GM19351 (cell line): ENCODE data around the gene TIMP3.

ENCODE experiments used
- ATAC-seq: cut with Tn5 transposase; IDR thresholded peaks from one replicate; pipeline ENCODE4 v1.9.1; 2021; ENCODE audit warnings: mild to moderate bottlenecking, moderate library complexity; ENCODE audit not compliant: unreplicated experiment

The TIMP3 gene

DNA sequence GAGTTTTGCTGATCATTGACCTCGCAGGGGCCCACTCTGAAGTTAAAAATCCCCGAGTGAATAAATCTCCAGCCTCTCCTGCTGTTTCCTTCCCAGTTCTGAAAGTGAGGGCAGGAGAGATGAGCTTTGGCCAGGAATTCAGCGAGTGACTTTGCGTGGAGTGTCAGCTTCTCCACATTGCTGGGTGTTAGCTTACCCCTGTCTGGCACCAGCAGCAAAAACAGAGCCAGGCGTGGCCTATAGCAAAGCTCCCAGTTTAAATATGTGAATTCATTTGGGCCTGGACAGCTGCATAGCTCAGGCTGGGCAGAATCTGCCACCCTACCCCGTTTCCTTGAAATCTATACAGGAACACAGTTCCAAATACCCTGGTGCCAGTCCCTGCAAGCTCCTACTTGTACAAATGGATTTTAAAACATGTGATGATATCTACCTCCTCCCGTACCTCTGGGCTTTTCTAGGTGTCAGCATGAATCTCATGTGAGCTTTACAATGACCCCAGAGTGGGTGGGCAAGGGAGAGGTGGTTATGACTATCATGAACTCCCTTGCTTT is 25.6 kb downstream of the TIMP3 start:
- no peak for ATAC-seq

DNA sequence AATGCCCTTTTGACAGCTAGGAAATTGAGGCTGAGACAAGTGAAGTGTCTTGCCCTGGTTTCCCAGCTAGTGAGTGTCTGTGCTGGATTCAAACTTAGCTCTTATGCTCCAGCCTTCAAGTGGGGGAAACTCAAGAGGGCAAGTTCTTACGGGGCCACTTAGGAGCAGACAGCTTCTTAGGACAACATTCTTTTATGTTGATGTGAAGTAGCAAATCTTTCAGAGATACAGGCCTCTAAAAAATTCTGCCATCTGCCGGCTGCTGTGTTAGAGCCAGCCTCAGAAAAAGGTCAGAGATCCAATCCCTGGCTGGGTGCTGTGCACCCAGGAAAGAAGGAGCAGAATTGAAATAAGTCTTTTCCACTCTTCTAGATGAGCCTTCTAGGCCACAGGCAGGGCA is 26.6 kb downstream of the TIMP3 start:
- ATAC-seq = no peak

DNA sequence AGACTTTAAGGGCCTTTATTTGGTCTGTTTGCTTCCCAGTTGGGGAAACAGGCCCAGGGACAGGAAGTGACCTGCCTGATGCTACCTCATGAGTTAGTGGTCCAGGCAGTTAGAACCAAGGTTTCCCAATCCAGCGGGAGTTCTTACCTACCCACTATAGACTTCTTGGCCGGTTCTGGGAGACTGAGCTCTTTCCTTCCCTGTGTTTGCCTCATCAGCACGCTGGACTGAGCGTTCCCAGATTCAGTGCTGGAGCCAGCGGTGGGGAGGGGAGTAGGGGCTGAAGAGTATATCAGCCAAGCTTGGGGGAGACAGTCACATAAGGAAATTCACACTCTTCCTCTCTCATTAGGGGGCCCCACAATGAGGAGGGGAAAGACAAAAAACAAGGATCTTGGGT is 27.1 kb downstream of the TIMP3 start:
- no peak for ATAC-seq

DNA sequence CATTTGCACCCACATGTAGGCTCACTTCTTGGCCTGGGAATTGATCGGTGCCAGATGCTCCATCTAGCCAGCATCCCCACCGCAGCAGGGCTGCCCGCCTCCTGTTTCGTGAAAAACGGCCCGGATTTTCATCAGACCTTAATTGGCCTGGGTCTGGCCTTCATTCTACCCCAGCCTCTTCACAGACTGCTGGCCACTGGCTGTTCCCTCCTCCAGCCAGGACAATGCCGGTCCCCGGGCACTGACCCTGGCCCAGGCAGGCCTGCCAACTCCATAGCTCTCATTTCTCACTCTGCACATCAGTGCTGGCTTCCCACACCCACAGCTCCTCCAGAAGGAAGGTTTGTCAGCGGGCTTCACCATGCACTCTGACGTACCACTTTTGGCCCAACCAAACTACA is 27.9 kb downstream of the TIMP3 start:
- no peak for ATAC-seq

DNA sequence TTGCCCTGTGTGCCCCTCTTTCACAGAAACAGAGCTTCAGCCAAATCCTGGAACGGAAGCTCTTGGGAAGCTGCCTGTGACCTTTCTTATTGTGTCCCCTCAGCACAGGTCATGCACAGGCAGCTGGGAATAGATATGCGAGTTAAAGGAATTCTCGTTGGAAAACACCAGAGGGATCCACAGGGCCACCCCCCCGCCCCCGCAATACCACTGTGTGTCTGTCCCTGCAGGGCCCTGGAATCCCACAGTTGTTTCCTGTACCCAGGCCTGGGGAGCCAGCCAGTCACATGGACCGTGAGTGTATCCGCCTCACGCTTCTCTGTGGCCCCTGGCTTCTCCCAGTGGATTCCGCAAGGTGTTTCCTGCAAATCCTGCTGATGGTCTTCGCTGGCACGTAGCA is 29.0 kb downstream of the TIMP3 start:
- ATAC-seq = no peak

DNA sequence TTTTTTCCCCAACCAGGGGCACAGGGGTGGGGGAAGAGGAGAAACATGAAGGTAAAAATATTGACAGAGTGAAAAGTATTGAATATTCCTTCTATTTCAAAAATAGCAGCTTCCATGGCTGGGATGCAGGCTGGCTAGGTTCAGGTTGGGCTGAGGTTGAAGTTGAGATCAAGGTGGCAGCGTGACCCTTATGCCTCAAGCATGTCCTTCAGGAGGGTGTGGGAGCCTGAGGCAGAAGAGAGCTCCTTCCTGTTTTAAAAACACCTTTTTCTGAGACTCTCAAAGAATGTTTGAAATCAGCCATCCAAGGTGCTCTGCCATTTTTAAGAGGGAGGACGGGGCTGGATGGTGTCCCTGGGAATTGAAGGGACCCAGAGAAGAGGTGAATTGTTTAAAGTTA is 29.5 kb downstream of the TIMP3 start:
- no peak for ATAC-seq

DNA sequence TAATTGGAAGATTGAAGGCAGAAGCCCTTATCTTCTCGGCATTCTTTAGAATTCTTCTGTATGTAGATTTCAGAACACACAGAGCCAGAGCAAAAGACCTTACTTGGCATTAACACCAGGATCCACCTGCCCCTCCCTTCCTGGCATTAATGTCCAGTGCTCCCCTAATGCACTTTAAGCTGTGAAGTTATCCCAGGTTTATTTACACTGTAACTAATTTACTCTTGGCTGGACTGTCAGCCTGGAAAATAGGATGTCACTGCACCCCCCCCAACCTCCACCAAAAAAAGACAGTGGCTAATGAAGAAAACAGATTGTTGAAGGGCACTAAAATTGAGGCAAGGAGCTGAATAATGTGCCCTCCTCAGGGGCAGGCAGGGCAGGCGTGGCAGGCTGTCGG is 30.1 kb downstream of the TIMP3 start:
- ATAC-seq = no peak

DNA sequence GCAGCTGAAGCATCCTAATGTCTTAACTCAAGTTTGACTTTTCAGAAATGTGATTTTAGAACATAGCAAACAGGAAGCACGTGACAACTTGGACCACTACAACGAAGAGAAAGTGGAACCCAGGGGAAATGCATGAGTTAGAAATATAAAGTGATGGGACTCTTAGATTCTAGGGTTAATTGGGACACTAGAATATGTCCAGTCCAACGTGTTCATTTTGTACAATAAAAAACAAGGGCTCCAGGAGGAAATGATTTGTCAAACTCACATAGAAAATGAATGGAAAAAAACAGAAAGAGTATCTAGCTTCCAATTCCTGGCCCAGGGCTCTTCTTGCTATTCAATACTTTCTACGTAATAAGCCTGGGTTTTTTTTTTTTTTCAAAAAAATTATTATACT is 30.7 kb downstream of the TIMP3 start:
- ATAC-seq = no peak

DNA sequence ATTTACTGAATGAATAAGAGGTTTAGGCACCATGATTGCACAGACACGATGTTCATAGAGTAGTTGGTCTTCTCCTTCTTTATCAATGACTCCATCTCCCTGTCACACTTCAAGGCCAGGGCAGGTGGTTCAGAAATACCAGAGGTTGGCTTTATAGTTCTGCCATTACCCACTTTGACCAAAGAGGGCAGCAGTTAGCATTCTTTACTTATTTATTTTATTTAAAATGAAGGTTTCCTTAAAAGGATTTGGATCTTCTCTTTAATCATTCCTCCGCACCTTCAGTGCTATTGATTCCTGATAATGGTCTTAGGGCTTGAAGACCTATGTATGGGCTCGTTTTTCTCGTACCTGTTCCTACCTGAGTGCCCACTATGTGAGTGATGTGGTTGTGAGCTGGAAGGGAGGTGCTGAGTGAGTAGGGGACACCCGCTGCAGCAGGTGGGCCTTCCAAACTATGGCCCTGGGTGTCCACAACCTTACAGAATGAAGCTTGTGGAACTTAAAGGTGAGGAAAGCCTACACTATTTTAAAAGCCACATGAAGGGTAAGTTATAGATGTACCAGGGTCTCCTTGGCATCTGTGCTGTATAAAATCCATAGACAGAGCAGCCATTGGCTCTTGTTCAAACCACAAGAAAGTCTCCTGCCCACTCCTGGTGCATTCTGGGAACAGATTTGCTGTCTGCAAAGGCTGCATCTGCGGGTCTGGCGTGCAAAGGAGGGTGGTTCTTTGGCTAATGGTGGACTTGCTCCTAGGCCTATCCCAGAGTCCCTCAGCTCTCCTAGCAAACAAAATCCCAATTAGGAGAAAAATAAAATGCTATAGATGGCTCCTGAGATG is 35.0 kb downstream of the TIMP3 start:
- no peak for ATAC-seq

DNA sequence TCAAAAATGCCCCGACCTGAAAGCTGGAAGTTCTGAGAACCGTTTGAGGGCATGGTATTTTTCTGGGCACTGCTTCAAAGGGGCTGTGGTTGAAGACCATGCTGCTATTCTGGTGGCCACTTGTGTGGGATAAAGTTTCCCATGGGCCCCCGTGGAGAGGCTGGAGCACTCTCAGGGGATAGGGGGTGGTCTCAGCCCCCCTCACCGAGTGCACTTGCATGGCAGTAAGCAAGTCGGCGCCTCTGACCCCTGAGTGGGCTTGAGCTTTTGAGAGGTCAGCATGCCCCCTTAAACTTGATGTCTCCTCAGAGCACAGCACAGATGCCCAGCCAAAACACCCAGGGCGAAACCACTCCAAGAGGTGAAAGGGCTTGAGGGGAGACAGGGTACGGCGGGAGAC is 35.6 kb downstream of the TIMP3 start:
- no peak for ATAC-seq

DNA sequence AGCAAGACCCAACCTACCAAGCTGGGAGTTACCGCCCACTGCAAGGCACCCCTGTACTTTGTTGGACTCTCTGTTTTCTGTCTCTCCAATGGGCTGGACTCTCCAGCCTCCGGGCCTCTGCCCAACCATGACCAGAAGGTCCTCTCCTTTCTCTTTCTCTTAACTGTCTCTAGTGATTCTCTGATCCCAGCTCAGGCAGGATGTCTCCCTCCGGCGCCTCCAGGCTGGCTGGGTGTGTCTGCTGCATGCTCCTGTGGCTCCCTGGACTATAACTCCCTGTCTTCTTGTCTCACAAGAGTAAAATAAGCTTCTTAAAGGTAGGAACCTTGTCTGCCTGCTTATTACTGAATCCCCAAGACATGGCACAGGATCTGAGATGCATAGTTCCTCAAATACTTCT is 36.3 kb downstream of the TIMP3 start:
- ATAC-seq = no peak

DNA sequence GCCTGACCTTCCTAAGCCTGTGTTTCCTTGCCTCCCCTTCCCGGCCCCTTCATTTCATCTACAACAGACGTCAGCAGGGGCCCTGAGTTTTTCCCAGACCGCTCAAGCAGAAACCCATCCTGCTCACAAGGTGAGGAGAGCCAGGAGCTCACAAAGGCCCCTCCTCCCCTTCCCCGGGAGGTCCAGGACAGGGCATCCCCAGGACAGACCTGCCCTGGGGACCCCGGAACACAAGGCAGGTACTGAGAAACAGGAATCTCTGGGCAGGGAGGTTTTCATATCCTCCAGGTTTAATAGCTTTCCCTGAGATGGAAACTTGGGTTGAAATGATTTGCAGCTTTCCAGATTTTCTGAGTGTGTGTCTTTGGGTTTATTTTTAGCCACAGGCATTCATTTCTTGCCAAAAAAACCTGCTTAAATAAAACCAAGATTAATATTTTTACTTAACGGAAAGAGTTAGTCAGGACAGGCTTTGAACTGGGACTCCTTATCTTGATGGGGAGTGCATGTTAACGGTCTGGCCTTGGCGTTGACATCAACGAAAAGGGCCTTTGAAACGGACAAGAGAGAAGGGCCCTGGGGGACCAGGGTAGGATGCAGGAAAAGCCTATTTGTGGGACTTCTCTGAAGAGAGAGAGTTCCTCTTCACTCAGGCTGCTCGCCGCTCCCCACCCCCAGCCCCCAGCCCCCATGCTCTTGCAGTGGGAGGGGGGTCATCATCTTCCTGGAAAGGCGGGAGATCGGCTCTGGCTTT is 38.5 kb downstream of the TIMP3 start:
- no peak for ATAC-seq

DNA sequence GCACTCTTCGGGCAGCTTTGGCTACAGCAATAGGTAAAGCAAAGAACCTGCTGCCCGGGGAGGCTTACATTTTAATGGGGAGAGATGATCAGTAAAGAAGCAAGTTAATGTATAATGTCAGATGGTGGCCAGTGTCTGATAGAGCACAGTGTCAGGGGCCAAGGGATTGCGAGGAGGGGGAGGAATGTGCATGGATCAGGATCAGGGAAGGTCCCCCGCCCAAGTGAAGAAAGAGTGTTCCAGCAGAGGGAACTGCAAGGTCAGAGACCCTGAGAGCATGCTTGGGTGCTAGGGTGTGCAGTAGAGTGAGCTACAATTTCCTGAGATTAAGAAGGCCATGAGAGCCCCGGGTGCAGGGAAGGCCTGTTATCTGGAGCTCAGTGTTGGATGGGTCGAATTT is 39.7 kb downstream of the TIMP3 start:
- no peak for ATAC-seq

DNA sequence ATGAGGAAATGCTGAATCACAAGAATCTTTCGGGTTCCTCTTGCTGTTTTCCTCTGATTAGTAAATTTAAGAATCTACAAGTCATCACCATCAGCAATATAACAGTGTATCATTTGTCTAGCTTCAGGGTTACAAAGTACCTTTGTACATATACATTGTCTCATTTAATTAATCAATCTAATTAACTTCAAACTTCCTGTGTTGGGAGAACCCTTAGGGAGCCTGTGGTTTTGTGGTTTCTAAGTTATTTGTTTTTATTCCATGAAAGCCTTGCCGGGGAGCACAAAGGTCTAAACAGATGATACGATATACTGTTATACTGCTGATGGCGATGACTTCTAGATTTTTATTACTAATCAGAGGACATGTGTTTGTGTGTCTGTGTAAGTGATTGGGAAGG is 41.0 kb downstream of the TIMP3 start:
- no peak for ATAC-seq

DNA sequence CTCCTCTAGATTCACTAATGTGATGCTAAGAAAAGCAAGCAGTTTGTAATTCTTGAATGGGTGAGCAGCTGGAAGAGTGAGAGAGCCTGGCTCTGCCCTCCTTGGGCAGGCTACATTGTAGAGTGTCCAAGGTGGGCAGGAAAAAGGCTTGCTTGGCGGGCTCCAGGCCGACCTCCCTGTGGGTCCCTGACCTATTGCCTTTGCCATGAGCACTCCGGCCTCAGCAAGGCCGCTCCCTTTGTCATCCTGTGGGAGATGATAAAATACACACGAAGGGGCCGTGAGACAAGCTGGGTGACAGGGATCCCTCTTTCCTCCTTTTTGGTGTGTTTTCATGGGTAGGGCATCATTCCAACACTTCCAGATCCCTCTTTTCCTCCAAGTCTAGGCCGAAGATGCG is 41.8 kb downstream of the TIMP3 start:
- no peak for ATAC-seq

DNA sequence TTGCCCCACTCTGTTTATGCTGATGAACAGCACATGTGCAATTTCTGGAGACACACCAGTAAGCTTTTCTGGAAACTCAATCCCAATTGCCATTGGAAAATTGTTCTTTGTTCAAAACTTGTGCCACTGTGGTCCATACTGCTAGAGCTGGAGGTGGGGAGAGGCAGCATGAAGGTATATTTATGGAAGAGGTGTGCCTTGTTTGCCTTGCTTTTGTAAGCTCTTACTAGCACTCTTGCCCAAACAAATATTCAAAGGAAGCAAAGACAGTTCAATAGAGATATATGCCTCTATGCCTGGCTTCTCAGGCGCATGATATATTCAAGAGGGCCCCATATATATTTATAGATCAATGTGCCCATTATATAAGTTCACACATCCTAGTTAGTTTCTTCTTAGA is 42.7 kb downstream of the TIMP3 start:
- no peak for ATAC-seq

DNA sequence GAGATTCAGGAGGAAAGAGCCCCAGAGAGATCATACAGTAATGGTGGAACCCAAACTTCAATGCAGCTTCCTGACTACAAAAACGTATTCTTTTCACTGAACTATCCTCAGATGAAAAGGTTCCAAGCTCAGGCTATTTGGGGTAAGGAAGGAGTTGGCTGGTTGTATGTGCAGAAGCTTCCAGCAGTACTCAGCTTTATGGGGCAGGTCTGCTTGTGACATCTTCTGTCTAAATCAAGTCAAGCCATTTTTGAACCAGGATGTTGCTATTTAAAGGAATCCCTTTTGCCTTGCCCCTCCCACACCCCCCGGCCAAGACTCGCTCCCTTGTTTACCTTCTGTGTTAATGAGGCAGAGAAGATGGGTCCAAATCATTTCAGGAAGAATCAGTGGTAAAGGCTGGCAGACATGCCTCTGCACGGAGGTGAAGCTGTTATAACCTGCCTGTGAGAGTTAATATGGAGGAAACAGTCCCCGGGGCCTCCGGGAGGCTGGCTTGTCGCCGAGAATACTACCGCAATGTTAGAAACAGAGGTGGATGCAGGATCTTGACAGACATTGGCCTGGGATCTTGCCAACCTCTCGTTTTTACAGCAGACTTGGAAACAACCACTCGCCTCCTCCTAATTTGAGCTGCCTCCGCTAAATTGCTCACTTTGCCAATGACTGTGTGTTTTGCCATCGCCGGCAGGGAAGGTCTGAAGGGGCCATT is 45.4 kb downstream of the TIMP3 start:
- no peak for ATAC-seq

DNA sequence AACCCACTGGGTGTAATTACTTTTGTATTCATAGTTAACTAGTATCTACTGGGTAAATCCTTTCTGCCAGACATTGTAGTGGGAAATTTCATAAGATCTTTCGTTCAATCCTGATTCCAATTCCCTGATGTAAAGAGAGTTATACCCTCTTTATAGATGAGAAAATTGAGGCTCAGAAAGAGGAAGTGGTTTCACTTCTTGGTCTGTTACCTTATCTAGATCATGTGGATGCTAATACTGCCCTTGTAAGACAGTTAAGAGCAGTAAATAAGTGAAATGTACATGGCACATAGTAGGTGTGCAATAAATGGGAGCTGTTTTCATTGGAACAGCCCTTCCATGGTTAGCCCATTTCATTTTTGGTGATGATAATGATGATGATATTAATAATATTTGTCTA is 46.7 kb downstream of the TIMP3 start:
- no peak for ATAC-seq

DNA sequence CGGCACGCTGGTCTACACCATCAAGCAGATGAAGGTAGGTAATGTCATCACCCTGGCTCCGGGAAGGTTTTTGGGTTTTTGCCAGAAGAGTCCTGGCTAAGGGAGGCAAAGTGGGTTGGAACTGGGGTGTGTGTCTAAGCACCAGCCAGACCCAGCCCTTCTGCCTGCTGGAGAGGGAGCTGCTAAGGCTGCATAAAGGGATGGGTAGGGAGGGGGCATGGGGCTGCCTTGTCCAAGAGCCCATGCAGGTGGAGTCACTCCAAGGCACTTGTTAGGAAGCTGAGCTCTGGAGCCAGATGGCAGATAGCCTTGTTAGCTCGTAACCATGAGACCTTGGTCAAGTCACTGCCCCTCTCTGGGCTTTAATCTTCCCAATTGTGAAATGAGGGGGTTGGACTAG is 48.0 kb downstream of the TIMP3 start:
- no peak for ATAC-seq

DNA sequence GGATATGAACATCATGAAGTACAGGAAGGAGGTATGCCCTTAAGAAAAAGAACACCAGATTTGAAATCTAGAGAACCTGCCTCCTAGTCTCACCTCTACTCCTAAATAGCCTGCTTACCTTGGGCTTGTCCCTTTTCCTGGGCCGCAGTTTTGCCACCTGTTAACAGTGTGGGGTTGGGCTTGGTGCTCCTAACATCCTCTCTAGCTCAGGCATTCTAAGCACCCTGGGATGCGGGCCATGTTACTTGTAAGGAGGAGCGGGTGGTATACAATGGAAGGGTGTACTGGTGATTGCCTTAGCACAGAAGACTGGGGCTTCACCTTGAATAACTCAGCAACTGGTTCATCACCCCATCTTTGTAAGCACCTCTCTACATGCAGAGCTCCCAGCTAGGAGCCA is 48.7 kb downstream of the TIMP3 start:
- no peak for ATAC-seq
